RCC 7860 (cell line): ENCODE data around the gene TRABD2B.

ENCODE experiments used
- DNase-seq: peaks from one replicate; pipeline ENCODE4 v3.0.0-alpha.2; 2015; ENCODE audit warnings: low spot score
- FAIRE-seq: peaks from 2 replicates; lab custom pipeline; 2012; peaks lifted over from hg19 to GRCh38; lab: Jason Lieb, UNC

Gene TRABD2B

DNA sequence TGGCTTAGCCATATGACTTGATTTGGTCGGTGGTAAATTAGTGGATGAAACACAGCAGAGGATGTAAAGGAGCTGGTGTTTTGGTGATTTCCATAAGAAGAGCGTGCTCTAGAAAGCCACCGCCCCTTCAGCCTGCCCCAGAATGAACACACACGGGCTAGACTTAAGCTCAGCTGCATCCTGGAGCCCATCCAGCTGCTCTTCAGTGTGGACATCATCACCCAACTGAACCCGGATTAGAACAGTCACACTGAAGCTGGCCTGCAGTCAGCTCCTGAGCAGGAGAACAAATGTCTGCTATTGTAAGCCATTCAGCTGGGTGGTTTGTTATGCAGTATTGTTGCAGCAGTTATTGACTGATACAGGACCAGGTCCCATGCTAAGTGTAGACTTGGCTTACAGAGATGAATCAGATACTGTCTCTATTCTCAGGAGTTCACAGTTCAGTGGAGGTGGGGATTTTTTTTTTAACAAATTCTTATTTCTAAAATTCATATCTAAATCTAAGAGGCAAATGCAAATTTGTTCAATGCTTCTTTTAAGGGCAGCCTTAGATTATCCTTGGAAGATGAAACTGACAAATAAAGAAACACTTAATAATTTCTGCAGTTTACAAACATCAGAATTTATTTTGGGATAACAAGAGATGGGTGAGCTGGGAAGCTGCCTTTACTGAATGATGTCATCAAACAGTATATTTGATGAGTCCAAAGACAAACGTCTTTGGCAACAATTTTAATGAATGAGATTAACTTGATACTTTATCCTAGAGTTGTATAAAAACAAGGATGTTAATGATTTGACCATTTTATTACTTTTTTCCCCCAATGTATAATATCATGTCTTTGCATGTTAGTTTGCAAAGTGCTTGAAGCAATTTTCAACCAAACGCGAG is 251.2 kb downstream of the TRABD2B start:
- DNase-seq (no peak), FAIRE-seq (no peak)

- no peak for DNase-seq
Observed at GRCh38 chr1:47742890-47743760, 254.1 kb downstream of the TRABD2B start.

DNA sequence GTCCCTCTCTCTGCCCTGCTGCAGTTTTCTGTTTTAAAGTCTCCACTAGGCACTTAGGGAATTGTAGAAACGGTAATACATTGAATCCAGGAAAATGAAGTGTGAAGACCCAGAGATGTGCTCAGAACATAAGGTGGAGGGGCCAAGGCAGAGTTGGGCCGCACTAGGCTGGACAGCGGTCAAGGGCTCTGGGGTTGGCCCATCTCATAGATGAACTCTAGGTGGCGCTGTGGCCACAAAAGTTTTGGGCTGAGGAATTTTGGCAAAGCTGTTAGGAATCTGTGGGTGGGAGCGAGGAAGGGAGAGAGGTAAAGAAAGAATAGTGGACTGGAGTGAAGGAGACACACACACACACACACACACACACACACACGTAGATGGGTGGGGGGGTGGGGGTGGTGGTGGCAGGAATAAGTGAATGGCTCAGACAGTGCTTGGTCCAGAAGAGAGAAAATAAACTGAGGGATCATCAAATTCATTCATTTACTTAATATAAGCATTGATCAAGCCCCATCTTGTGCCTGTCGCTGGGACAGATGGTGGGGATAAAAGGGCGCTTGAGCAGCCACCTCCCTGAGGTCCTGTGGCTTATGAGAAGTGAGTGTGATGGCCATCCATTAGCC is 258.5 kb downstream of the TRABD2B start:
- no peak for DNase-seq
- FAIRE-seq, result no peak

More at GRCh38 chr1:47742890-47743760, 254.1 kb downstream of the TRABD2B start:
- no peak for FAIRE-seq

DNA sequence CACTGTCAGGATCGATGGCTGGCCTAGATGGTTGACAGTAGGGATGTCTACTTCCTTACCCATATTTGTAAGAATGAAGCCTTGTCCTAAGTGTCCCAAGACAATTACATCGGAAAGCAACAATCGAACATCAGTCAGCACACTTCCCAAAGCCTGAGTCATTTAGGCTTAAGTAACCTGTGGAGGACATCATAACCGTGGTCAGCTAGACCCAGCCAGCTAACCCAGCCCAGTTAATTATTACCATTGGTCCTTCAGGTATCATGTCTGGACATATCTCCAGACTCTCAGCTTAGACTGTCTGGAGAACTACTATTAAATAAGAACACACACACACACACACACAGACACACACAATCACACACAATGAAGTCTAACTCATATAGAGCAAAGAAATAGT is 264.7 kb downstream of the TRABD2B start:
- DNase-seq, result peak; percentile 73
- peak; percentile 88 for FAIRE-seq

- FAIRE-seq (no peak), DNase-seq (no peak)
Observed at GRCh38 chr1:47731730-47732129, 265.5 kb downstream of the TRABD2B start.

DNA sequence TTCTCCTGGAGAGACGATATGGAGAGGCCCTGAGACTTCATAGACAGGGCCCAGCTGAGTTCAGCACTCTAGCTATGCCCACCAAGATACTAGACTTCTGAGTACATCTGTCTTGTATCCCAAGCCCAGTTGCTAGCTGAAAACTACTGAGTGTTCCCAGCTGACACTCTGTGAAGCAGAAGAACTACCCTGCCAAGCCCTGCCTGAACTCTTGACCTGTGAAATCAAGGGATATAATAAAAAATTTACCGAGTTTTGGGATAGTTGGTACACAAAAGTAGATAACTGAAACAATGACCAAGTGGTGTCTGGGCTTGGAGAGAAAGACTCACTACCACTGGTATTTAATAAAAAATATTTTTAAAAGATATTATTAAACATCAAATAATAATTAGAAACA is 267.5 kb downstream of the TRABD2B start:
- no peak for DNase-seq
- FAIRE-seq, result no peak

- DNase-seq (no peak), FAIRE-seq (no peak)
Observed at GRCh38 chr1:47727697-47728085, 269.5 kb downstream of the TRABD2B start.

DNA sequence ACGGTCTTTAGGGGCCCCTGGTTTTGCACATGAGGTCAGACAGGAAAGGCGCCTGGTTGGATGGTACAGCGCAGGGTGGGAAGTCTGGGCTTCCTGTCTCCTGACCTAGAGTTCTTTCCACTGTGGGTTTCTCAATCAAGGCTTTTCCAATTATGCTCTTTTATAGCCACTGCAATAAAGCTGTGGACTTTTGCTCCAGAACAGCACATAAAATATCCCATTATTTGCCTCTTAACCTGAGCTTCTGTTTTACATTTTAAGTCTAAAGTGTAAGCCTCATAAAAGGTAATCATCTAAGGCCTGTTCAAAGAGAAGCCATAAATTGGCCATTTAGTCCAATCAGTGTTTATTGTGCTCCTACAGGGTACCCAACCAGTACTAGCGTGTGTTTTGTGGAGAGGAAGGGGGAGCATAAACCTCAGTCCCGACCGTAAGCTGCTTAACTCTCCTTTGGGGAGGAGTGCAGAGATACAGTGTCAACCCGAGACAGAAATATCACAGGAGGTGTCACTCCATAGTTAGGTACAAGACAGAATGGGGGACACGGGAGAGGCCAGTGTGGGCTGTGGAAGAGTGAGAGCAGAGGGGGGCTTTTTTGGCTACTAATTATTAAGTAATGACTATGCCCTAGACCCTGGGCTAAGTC is 270.0 kb downstream of the TRABD2B start:
- FAIRE-seq, result no peak
- DNase-seq, result no peak

DNA sequence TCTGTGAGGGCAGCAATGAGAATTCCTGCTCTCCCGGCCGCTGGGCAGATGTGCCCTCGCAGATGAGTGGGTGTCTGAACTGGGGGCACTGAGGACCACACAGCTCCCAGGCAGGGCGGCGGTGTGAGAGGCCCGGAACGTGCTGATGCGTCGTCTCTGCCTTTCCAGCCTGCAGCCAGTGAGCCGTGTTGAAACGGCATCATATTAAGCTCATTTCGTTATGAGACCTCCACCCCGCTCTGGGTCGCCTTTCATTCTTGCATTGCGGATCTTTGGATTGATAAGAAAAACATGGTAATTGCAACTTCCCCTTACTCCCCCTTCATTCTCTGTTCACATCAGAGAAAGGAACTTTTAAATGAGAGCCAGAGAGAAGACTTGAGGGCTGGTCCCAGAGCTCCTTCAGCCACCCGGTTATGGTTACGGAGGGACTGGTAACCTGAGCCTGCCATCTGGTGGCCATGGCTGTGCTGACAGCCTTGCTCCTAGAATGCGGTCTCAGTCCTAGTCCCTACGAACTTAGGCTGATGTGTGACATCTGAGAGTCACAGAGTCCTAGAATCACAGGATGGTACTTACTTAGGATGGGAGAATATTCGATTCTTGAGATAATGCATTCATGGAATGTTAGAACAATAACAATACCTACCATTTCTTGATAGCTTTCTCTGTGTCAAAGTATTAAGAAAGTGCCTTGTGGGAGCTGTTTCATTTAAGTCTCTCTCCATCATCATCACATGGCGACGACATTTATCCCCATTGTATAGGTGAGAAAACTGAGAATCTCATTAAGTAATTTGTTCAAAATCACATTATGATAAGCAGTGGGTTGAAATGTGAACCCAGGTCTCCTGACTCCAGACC is 271.0 kb downstream of the TRABD2B start:
- DNase-seq (peak; percentile 45), FAIRE-seq (peak; percentile 57)

DNA sequence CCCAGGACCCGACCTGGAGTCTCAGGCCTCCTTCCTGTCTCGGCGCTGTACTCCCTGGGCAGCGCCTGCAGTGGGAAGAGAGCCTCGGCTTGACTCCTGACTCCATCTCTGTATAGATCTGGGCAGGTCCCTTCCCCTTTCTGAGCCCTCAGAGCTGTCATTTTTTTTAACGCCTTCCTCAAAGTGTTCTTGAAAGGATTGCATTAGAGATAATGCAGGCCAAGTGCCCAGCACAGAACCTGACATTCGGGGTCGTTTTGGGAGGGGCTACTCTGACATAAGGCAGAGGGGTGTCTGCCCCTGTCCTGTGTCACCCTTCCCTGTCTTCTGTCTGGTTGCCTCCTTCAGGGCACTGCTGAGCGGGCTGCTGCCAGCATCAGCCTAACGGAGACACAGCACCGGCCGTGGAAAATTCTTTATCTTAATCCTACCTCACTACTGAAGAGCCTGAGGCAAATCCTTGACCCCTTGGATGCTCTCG is 271.6 kb downstream of the TRABD2B start:
- FAIRE-seq, result no peak
- no peak for DNase-seq

GRCh38 chr1:47725000-47725473 is 272.1 kb downstream of the TRABD2B start:
- no peak for DNase-seq

DNA sequence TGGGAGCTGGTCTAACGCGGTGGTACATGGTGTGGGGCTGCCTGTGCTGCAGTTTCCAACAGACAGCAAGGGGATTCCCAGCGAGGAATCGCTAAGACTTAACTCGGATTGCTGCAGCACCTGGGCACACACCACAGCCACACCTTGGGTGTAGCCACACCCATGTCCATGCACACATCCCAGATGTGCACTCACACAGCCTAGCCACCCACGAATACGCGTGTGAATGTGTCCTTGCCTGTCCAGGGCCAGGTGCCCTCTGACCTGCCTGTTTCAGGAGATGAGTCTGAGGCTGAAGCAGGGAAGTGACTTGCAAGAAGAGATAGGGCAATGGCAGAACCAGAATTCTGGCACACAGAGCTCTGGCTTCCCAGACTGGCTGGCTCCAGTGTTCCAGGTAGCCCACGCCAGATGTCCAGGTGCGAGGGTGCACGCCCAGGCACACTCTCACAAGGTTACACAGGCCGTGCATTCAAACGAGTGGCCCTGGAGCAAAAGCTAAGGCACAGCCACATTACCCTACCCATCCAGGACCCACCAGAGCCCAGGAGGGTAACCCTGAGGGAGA is 272.7 kb downstream of the TRABD2B start:
- no peak for DNase-seq
- FAIRE-seq, result no peak

More at GRCh38 chr1:47725000-47725473, 272.1 kb downstream of the TRABD2B start:
- no peak for FAIRE-seq

- DNase-seq (no peak), FAIRE-seq (no peak)
Observed at GRCh38 chr1:47722909-47723580, 274.1 kb downstream of the TRABD2B start.

DNA sequence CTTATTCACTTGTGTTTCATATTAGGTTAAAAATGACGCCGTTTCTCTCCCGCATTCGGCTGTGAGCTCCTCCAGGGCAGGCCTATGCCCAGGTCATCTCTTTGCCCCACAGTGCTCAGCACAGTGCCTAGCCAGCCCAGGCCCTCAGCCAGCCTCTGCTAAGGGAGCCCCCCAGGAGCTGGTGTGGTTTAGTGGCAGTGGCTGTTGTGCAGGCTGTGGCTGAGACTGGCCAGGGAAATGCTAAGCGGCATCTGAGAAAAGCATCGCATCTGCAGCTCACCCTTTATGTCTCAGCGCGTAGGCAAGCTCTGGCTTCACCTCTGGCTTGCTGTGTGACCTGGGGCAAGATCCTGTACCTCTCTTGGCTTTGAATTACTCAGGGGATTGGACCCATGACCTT is 275.1 kb downstream of the TRABD2B start:
- DNase-seq (no peak), FAIRE-seq (no peak)

DNA sequence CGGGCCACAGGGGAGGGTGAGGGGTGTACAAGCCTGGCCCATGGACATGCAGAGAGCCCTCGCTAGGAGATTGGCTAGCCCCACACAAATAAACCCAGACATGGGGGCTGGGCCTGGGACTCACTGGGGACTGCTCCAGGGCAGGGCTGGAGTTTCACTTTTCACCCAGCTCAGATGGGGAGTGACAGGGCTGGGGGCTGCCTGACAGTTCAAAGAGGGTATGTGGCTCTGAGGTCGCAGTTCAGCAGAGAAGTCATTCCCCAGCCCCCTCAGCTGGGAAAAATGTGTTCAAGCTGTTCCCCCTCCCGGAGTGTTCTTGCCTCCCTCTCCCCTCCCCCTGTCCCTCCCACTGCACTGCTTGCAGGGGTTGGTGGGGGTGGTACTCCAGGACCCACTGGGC is 277.1 kb downstream of the TRABD2B start:
- DNase-seq (no peak), FAIRE-seq (no peak)

DNA sequence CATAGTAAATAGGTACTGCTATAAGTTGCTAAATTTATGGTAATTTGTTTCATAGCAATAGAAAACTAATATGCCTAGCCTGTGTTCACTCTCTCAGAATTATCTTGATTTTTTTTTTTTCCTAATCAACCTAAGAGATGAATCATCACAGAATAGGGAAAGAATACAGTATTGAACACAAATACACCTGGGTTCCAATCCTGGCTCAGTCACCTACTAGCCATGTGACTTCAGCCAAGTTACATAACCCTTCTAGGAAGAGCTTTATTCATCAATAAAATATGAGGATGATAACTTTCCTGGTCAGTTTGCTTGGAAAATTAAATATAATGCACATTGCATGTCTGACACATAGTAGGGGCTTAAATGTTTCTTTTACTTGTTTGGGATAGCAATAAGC is 279.8 kb downstream of the TRABD2B start:
- DNase-seq (no peak), FAIRE-seq (no peak)

DNA sequence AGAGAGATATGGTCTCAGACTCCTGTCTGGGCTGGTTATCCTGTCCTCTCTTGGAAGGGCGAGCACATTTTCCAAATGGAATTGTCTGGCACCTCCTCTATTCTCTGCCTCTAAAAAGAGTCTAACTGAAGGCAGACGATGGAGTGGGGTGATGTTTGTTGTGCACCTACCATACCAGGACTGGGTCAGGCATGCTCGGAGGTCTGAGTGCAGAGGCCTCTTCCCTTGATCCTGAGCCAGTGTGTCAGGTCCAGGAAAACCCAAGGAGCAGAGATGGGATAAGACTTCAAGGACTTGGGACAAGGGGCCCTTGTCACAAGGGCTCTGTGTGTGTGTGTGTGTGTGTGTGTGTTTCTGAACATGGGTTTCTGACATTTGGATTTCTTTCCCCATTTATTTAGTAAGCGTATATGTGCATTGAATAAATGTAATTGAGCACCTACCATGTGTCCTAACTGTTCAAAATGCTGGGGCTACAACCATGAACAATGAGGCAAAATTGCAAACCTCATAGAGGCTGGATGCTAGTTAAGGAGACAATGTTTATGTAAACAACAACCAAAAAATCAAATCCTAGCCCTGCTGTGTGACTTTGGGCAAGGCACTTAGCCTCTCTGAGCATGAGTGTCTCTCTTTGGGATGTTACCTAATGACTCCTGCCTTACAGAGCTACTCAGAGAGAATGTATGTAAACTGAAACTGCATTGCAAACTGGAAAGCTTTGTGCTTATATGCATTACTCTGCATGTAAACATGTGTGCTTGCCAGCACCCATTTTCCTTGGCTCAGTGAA is 283.0 kb downstream of the TRABD2B start:
- DNase-seq (no peak), FAIRE-seq (no peak)
